Ovary (tissue), 3 donors: ENCODE data around the gene PKMYT1.

ENCODE experiments used
- CTCF ChIP-seq, 3 donors: fragments of 450-650 bp in 2 of 3; fragments of 200-600 bp in 1 of 3; IDR thresholded peaks; one replicate each; pipeline versions ENCODE4 v1.5.1 to v1.8.0; 2016 to 2022; ENCODE audit warnings: antibody characterized with exemption in 3 of 3, mild to moderate bottlenecking in 1 of 3
- EP300 ChIP-seq: sonication (generic); formaldehyde crosslinking; IDR thresholded peaks from one replicate; pipeline ENCODE4 v1.6.1; 2017; ENCODE audit warnings: antibody characterized with exemption
- POLR2A ChIP-seq: fragments of 450-650 bp; IDR thresholded peaks from one replicate; pipeline ENCODE4 v1.6.1; 2017; ENCODE audit warnings: antibody characterized with exemption, mild to moderate bottlenecking, moderate library complexity
- donor health status: DM: no; HTN: no; CAD: no.

- TF ChIP-seq CTCF (IDR thresholded peaks at IDR 0.05) (no peak), POLR2A (no peak), EP300 (no peak)
Observed at GRCh38 chr16:3007957-3008689, 27.9 kb upstream of the PKMYT1 start.
